ENCODE results near the gene PLS3. TPM values are rescaled to one million over a fixed set of nuclear protein-coding genes. Genes with fewer than 3 reads are reported as not detected.
"Not testable (repeated sequence)": the region's sequence is repeated elsewhere in the genome, so short reads cannot be mapped to it uniquely, and the experiment has no call there.

The PLS3 gene
- total RNA-seq, 3 donors from 2014 or later (not counting 1 experiment from before 2014, with no cell fraction given), result 0.54 TPM; not detected in 2

DNA sequence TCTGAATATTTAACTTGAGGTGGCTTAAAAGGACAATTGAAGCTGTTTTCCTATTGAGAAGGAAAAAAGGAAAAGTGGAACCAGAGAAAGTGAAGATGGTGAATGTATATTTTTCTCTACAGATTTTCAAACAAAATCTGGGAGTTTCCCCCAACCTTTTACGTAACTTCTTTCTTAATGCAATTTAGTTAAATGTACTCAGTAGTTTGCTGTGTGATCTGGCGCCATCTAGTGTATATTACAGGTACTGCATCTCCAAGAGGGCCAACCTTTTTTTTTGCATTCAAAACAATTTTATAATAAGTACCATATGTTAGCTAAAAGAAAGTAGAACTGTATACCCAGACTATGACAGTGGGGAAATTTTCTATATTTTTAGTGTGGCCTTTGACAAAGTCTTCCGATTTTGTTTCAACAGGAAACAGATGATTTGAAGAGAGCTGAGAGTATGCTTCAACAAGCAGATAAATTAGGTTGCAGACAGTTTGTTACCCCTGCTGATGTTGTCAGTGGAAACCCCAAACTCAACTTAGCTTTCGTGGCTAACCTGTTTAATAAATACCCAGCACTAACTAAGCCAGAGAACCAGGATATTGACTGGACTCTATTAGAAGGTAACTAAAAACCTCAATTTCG lies 82.0 kb downstream of the PLS3 start:
- WGBS (ENCODE audit: insufficient coverage), result 25% methylated on average over 1 of the region's 5 CpGs
- no peaks in the 10 kb centered on the region for H3K9me3 Mint-ChIP-seq
- H3K27me3 Mint-ChIP-seq (ENCODE audit: low read depth in 2 of 2), result peaks cover 0 to 3% of the 10 kb centered on the region in 2 donors
- Histone ChIP-seq H3K9me3 (ENCODE audit: control insufficient read depth, insufficient read depth, low read length) (no peaks in the 10 kb centered on the region), H3K36me3 (ENCODE audit: control insufficient read depth, insufficient read depth, low read length) (no peaks in the 10 kb centered on the region), H3K4me1 (ENCODE audit: control insufficient read depth, insufficient read depth, low read length) (no peaks in the 10 kb centered on the region), H3K4me3 (ENCODE audit: low read length) (no peak overlapping the region), H3K27me3 (ENCODE audit: control insufficient read depth, insufficient read depth, low read length) (no peaks in the 10 kb centered on the region), H3K27ac (ENCODE audit: low read length) (no peak overlapping the region)
- peak in 2 of 3 donors; percentile 54 to 73 for ATAC-seq
- TF ChIP-seq, protein P1, sequence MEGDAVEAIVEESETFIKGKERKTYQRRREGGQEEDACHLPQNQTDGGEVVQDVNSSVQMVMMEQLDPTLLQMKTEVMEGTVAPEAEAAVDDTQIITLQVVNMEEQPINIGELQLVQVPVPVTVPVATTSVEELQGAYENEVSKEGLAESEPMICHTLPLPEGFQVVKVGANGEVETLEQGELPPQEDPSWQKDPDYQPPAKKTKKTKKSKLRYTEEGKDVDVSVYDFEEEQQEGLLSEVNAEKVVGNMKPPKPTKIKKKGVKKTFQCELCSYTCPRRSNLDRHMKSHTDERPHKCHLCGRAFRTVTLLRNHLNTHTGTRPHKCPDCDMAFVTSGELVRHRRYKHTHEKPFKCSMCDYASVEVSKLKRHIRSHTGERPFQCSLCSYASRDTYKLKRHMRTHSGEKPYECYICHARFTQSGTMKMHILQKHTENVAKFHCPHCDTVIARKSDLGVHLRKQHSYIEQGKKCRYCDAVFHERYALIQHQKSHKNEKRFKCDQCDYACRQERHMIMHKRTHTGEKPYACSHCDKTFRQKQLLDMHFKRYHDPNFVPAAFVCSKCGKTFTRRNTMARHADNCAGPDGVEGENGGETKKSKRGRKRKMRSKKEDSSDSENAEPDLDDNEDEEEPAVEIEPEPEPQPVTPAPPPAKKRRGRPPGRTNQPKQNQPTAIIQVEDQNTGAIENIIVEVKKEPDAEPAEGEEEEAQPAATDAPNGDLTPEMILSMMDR (IDR thresholded peaks at IDR 0.05), result peak; percentile 81
- no peak overlapping the region for H3K4me3 Mint-ChIP-seq
- H3K36me3 Mint-ChIP-seq, result no peaks in the 10 kb centered on the region
- intact Hi-C loops (cut with micrococcal nuclease), result loop anchor here (1.0 kb wide), 1 partner anchor 313 kb away; no protein-coding TSS in a partner anchor
- DNase-seq, result peak in 1 of 2 donors; percentile 57
- H3K27ac Mint-ChIP-seq, result no peak overlapping the region
- no peaks in the 10 kb centered on the region for H3K4me1 Mint-ChIP-seq

GRCh38 chrX:115644397-115644796 lies 83.4 kb downstream of the PLS3 start:
- H3K4me3 Mint-ChIP-seq; H3K27ac Mint-ChIP-seq; H3K9me3 ChIP-seq (ENCODE audit: control insufficient read depth, insufficient read depth, low read length); H3K36me3 Mint-ChIP-seq; H3K27ac ChIP-seq (ENCODE audit: low read length); H3K36me3 ChIP-seq (ENCODE audit: control insufficient read depth, insufficient read depth, low read length); H3K4me1 Mint-ChIP-seq; H3K27me3 Mint-ChIP-seq (ENCODE audit: low read depth in 2 of 2); DNase-seq; H3K9me3 Mint-ChIP-seq; ATAC-seq; H3K4me3 ChIP-seq (ENCODE audit: low read length); H3K4me1 ChIP-seq (ENCODE audit: control insufficient read depth, insufficient read depth, low read length); intact Hi-C loops (cut with micrococcal nuclease); H3K27me3 ChIP-seq (ENCODE audit: control insufficient read depth, insufficient read depth, low read length): not testable (repeated sequence)
- WGBS (ENCODE audit: insufficient coverage), result 100% methylated on average over 1 of the region's 5 CpGs

DNA sequence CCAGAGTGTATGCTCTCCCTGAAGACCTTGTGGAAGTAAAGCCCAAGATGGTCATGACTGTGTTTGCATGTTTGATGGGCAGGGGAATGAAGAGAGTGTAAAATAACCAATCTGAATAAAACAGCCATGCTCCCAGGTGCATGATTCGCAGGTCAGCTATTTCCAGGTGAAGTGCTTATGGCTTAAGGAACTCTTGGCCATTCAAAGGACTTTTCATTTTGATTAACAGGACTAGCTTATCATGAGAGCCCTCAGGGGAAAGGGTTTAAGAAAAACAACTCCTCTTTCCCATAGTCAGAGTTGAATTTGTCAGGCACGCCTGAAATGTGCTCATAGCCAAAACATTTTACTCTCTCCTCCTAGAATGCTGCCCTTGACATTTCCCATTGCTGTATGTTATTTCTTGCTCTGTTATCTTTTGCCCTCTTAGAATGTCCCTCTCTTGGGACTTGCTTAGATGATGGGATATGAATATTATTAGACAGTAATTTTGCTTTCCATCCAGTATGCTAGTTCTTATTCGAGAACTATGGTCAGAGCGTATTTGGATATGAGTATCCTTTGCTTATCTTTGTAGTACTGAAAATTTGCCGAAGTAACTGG lies 88.6 kb downstream of the PLS3 start:
- H3K4me1 Mint-ChIP-seq, result no peaks in the 10 kb centered on the region
- H3K36me3 Mint-ChIP-seq, result no peaks in the 10 kb centered on the region
- Histone ChIP-seq H3K4me1 (ENCODE audit: control insufficient read depth, insufficient read depth, low read length) (no peaks in the 10 kb centered on the region), H3K27me3 (ENCODE audit: control insufficient read depth, insufficient read depth, low read length) (no peaks in the 10 kb centered on the region), H3K27ac (ENCODE audit: low read length) (no peak overlapping the region), H3K4me3 (ENCODE audit: low read length) (no peak overlapping the region), H3K36me3 (ENCODE audit: control insufficient read depth, insufficient read depth, low read length) (no peaks in the 10 kb centered on the region), H3K9me3 (ENCODE audit: control insufficient read depth, insufficient read depth, low read length) (no peaks in the 10 kb centered on the region)
- intact Hi-C loops (cut with micrococcal nuclease), result no loop called here
- H3K4me3 Mint-ChIP-seq, result no peak overlapping the region
- TF ChIP-seq, protein P1 (IDR thresholded peaks at IDR 0.05), result no peak
- DNase-seq, result no peak
- H3K9me3 Mint-ChIP-seq, result no peaks in the 10 kb centered on the region
- H3K27ac Mint-ChIP-seq, result no peak overlapping the region
- ATAC-seq, result no peak
- 100% methylated on average over 3 of the region's 5 CpGs for WGBS (ENCODE audit: insufficient coverage)
- H3K27me3 Mint-ChIP-seq (ENCODE audit: low read depth in 2 of 2), result peaks cover 0 to 8% of the 10 kb centered on the region in 2 donors

- no peak overlapping the region for H3K27ac Mint-ChIP-seq
- no peak for DNase-seq
- Histone ChIP-seq H3K36me3 (ENCODE audit: control insufficient read depth, insufficient read depth, low read length) (no peaks in the 10 kb centered on the region), H3K4me3 (ENCODE audit: low read length) (no peak overlapping the region), H3K27ac (ENCODE audit: low read length) (no peak overlapping the region), H3K27me3 (ENCODE audit: control insufficient read depth, insufficient read depth, low read length) (no peaks in the 10 kb centered on the region), H3K9me3 (ENCODE audit: control insufficient read depth, insufficient read depth, low read length) (no peaks in the 10 kb centered on the region), H3K4me1 (ENCODE audit: control insufficient read depth, insufficient read depth, low read length) (no peaks in the 10 kb centered on the region)
- peaks cover 0 to 14% of the 10 kb centered on the region in 2 donors for H3K27me3 Mint-ChIP-seq (ENCODE audit: low read depth in 2 of 2)
- H3K9me3 Mint-ChIP-seq, result no peaks in the 10 kb centered on the region
- H3K4me1 Mint-ChIP-seq, result no peaks in the 10 kb centered on the region
- TF ChIP-seq, protein P1 (IDR thresholded peaks at IDR 0.05), result no peak
- H3K4me3 Mint-ChIP-seq, result no peak overlapping the region
- ATAC-seq, result no peak
- intact Hi-C loops (cut with micrococcal nuclease), result no loop called here
- no peaks in the 10 kb centered on the region for H3K36me3 Mint-ChIP-seq
These were observed 89.5 kb downstream of the PLS3 start for GRCh38 chrX:115650449-115650848.

All from natural killer cell (primary cell).